ENCODE data around the gene PLEK2.

Gene PLEK2, protein sequence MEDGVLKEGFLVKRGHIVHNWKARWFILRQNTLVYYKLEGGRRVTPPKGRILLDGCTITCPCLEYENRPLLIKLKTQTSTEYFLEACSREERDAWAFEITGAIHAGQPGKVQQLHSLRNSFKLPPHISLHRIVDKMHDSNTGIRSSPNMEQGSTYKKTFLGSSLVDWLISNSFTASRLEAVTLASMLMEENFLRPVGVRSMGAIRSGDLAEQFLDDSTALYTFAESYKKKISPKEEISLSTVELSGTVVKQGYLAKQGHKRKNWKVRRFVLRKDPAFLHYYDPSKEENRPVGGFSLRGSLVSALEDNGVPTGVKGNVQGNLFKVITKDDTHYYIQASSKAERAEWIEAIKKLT

DNA sequence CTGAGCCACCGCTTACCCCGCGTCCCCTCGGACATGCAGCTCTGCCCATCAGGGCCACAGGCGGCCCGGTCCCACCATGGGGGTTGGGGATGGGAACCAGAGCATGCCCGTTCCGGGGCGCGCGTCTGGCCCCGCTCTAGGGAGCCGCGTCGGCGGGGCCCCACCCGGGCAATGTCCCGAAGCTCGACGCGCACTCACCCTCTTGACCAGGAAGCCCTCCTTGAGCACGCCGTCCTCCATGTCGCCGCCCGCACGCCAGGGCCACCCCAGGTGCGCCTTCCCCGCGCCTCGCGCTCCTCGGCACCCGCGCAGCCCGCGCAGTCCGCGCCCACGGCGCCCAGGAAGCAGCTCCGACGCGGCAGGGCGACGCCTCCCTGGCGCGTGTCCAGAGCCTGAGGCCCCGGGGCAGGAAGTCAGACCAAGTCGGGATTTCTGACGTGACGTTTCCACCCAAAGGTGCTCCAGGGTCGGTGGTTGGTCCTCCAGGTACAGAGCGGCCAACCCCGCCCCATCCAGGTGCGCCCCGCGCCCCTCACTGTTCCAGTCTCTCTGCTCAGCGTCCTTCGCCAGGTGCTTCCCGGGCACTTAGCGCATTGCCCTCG lies at the start of gene PLEK2:
TSS of gene PLEK2 (minus strand) at position 346 of the 602 bp plus-strand sequence. CDS start at position 240, 106 bp downstream.
- H3K79me2 ChIP-seq (ENCODE audit: insufficient read depth, low read depth): no peaks in the 10 kb centered on the region
- no peak within 1 kb of the TSS for H3K4me3 ChIP-seq (IDR thresholded peaks at IDR 0.05; ENCODE audit: insufficient read depth, low read depth, low read length)
- TF ChIP-seq CTCF (conservative IDR thresholded peaks at IDR 0.05; ENCODE audit: low read depth, low read length): no peak
- H3K36me3 ChIP-seq (ENCODE audit: insufficient read depth): no peaks in the 10 kb centered on the region
- no peaks in the 10 kb centered on the region for H3K27me3 ChIP-seq (ENCODE audit: insufficient read depth, low read depth)
- no peak within 1 kb of the TSS for H3K9ac ChIP-seq
- H3K4me1 ChIP-seq (ENCODE audit: low read depth, poor library complexity, severe bottlenecking): no peaks in the 10 kb centered on the region
- H2AFZ ChIP-seq (ENCODE audit: low read depth): no peak within 1 kb of the TSS
- H3K4me2 ChIP-seq: no peak within 1 kb of the TSS
- H3K27ac ChIP-seq: no peak within 1 kb of the TSS
- H4K20me1 ChIP-seq (ENCODE audit: insufficient read depth): no peaks in the 10 kb centered on the region

- H3K4me1 ChIP-seq (ENCODE audit: low read depth, poor library complexity, severe bottlenecking): no peaks in the 10 kb centered on the region
- no peaks in the 10 kb centered on the region for H4K20me1 ChIP-seq (ENCODE audit: insufficient read depth)
- H2AFZ ChIP-seq (ENCODE audit: low read depth): no peak overlapping the region
- no peak overlapping the region for H3K4me3 ChIP-seq (IDR thresholded peaks at IDR 0.05; ENCODE audit: insufficient read depth, low read depth, low read length)
- H3K79me2 ChIP-seq (ENCODE audit: insufficient read depth, low read depth): no peaks in the 10 kb centered on the region
- no peak overlapping the region for H3K9ac ChIP-seq
- H3K36me3 ChIP-seq (ENCODE audit: insufficient read depth): no peaks in the 10 kb centered on the region
- no peak overlapping the region for H3K4me2 ChIP-seq
- H3K27me3 ChIP-seq (ENCODE audit: insufficient read depth, low read depth): no peaks in the 10 kb centered on the region
- TF ChIP-seq CTCF (conservative IDR thresholded peaks at IDR 0.05; ENCODE audit: low read depth, low read length): no peak
- H3K27ac ChIP-seq: no peak overlapping the region
Observed at GRCh38 chr14:67461341-67461985, 49.5 kb upstream of the PLEK2 start.

DNA sequence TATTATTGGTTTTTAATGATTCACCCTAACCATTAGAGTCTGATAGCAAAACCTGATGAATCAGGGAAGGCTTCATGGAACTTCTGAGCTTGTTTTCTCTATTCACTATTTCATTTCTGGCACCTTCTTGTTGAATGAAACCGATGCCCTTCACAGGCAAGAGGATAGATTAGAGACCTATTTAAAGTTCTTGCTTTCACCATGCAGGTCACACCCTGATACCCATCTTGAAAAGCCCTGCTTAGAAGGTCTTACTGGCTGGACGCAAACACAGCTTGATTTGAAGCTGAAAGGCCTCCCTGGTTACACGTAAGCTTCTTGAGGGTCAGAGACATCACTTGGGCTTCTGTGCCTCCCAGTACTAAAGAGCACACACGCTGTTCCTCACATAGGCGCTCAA lies 47.4 kb upstream of the PLEK2 start:
- no peak overlapping the region for H3K4me3 ChIP-seq (IDR thresholded peaks at IDR 0.05; ENCODE audit: insufficient read depth, low read depth, low read length)
- no peaks in the 10 kb centered on the region for H3K4me1 ChIP-seq (ENCODE audit: low read depth, poor library complexity, severe bottlenecking)
- no peaks in the 10 kb centered on the region for H3K79me2 ChIP-seq (ENCODE audit: insufficient read depth, low read depth)
- no peak overlapping the region for H3K4me2 ChIP-seq
- H3K27me3 ChIP-seq (ENCODE audit: insufficient read depth, low read depth): no peaks in the 10 kb centered on the region
- no peak for TF ChIP-seq CTCF (conservative IDR thresholded peaks at IDR 0.05; ENCODE audit: low read depth, low read length)
- H4K20me1 ChIP-seq (ENCODE audit: insufficient read depth): no peaks in the 10 kb centered on the region
- H3K36me3 ChIP-seq (ENCODE audit: insufficient read depth): no peaks in the 10 kb centered on the region
- H2AFZ ChIP-seq (ENCODE audit: low read depth): no peak overlapping the region
- H3K9ac ChIP-seq: no peak overlapping the region
- H3K27ac ChIP-seq: no peak overlapping the region

DNA sequence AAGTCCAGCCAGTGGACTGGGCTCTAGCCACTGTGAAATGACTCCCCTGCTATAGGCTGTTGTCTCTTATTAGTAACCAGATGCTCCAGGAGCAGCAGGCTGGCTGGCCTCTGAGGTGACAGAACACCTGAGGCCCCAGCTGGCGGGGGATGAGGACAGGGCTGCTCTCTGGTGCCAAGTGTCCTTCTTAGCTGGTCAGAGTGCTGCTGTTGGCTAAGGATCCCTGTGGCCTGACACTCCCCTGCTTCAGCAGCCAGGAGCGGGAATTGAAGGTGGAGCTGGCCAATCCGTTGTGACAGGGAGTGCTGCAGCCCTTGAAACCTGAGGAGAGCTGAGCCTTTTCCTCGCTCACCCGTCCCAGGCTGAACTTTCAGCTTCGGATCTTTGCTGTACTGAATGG lies 45.8 kb upstream of the PLEK2 start:
- no peaks in the 10 kb centered on the region for H3K79me2 ChIP-seq (ENCODE audit: insufficient read depth, low read depth)
- H3K4me3 ChIP-seq (IDR thresholded peaks at IDR 0.05; ENCODE audit: insufficient read depth, low read depth, low read length): no peak overlapping the region
- no peaks in the 10 kb centered on the region for H4K20me1 ChIP-seq (ENCODE audit: insufficient read depth)
- H3K27me3 ChIP-seq (ENCODE audit: insufficient read depth, low read depth): no peaks in the 10 kb centered on the region
- H3K4me2 ChIP-seq: no peak overlapping the region
- no peak overlapping the region for H3K27ac ChIP-seq
- H3K4me1 ChIP-seq (ENCODE audit: low read depth, poor library complexity, severe bottlenecking): no peaks in the 10 kb centered on the region
- no peak overlapping the region for H2AFZ ChIP-seq (ENCODE audit: low read depth)
- TF ChIP-seq CTCF (conservative IDR thresholded peaks at IDR 0.05; ENCODE audit: low read depth, low read length): no peak
- H3K36me3 ChIP-seq (ENCODE audit: insufficient read depth): no peaks in the 10 kb centered on the region
- no peak overlapping the region for H3K9ac ChIP-seq

Data from KMS-11 (cell line).